ENCODE measurements around the gene CBS.
"Not testable (repeated sequence)": the region's sequence is repeated elsewhere in the genome, so short reads cannot be mapped to it uniquely, and the experiment has no call there.

The CBS gene

GRCh38 chr21:43065991-43066390 lies 9.6 kb downstream of the CBS start:
- H3K27me3 ChIP-seq (ENCODE audit: insufficient read depth, insufficient read length); H3K9me3 ChIP-seq (ENCODE audit: insufficient read depth, low read length); H3K4me3 ChIP-seq (ENCODE audit: insufficient read length, low read depth); H3K36me3 ChIP-seq (ENCODE audit: insufficient read depth, insufficient read length, low read length); DNase-seq (ENCODE audit: low read depth, low spot score); H3K4me1 ChIP-seq (ENCODE audit: insufficient read depth, insufficient read length); H3K9ac ChIP-seq (ENCODE audit: insufficient read length, low read depth): not testable (repeated sequence)

DNA sequence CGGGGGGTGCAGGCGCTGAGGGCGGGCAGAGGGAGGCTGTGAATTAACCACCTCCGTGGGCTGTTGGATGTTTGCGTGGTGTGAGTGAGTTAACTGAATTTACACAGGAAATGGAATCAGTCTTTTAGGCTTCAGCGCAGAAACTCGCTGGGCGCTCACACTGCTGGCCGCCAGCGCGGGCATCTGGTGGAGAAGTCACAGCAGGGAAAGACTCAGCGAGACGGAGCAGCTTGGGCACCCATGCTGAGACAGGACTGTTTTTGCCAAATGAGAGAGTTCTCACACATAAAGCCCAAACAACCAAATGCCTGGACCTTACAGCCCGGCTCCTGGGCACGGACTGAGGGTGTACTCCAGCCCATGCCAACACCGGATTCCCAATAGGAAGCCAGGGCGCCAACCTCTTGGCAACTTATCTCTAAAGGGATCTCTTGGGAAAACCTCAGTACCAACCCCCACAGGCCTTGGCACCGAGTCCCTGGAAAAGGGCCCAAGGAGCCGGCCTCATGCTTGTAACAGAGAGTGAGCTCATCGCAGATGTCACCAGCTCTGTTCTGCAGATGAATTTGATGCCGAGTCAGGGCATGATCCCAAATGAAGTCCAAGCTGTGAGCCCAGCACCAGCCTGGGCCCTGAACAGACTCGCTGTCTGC lies 11.2 kb downstream of the CBS start:
- H3K27me3 ChIP-seq (ENCODE audit: insufficient read depth, insufficient read length); H3K36me3 ChIP-seq (ENCODE audit: insufficient read depth, insufficient read length, low read length); H3K9me3 ChIP-seq (ENCODE audit: insufficient read depth, low read length); H3K4me1 ChIP-seq (ENCODE audit: insufficient read depth, insufficient read length); H3K9ac ChIP-seq (ENCODE audit: insufficient read length, low read depth); DNase-seq (ENCODE audit: low read depth, low spot score); H3K4me3 ChIP-seq (ENCODE audit: insufficient read length, low read depth): not testable (repeated sequence)

DNA sequence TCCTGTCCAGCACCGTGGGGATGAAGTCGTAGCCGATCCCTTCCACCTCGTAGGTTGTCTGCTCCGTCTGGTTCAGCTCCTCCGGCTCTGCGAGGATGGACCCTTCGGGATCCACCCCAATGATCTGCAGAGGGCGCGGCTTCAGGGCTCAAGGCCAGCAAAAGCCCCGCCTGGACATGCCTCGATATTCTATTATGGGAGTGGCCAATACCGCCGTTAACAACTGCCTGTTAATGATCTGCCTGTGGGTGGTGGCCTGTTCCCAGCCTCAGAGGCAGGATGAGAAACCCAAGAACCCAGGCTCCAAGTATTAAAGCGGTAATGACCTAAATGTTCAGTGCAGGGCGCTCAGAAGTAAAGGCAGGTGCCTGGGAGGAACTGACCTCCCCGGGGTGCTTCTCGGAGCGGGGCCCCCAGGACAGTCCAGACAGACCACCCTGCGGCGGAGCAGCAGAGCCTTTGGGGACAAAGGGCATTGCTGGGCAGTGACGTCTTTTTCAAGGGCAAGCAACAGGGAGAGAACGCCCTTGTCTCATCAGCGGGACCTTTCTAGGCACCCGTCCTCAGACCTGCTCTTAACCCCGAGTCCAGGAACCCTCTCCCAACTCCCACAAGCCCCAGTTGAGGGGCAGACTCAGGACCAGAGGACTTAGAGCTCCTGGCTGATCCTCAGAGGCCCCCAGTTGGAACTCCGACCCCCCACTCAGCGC lies 12.5 kb downstream of the CBS start:
- not testable (repeated sequence) for H3K4me3 ChIP-seq (ENCODE audit: insufficient read length, low read depth); H3K9me3 ChIP-seq (ENCODE audit: insufficient read depth, low read length); H3K27me3 ChIP-seq (ENCODE audit: insufficient read depth, insufficient read length); H3K4me1 ChIP-seq (ENCODE audit: insufficient read depth, insufficient read length); H3K36me3 ChIP-seq (ENCODE audit: insufficient read depth, insufficient read length, low read length); H3K9ac ChIP-seq (ENCODE audit: insufficient read length, low read depth); DNase-seq (ENCODE audit: low read depth, low spot score)

DNA sequence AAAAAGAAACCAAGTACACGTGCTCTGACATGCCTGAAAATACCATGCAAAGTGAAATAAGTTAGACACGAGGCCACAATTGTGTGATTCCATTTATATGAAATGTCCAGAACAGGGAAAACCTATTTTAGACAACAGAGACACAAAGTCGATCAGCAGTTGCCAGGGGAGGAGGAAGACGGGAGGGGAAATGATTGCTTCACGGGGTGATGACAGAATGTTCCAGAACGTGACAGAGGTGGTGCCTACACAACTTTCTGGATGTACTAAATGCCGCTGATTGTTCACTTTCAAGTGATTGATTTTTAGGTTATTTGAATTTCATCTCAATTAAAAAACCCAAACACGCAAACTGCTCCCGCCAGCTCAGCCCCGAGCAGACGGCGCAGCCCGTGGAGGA lies 22.5 kb downstream of the CBS start:
- not testable (repeated sequence) for H3K4me1 ChIP-seq (ENCODE audit: insufficient read depth, insufficient read length); H3K36me3 ChIP-seq (ENCODE audit: insufficient read depth, insufficient read length, low read length); H3K4me3 ChIP-seq (ENCODE audit: insufficient read length, low read depth); H3K9me3 ChIP-seq (ENCODE audit: insufficient read depth, low read length); DNase-seq (ENCODE audit: low read depth, low spot score); H3K27me3 ChIP-seq (ENCODE audit: insufficient read depth, insufficient read length); H3K9ac ChIP-seq (ENCODE audit: insufficient read length, low read depth)

GRCh38 chr21:43045876-43046821 lies 29.5 kb downstream of the CBS start:
- H3K4me3 ChIP-seq (ENCODE audit: insufficient read length, low read depth); H3K36me3 ChIP-seq (ENCODE audit: insufficient read depth, insufficient read length, low read length); DNase-seq (ENCODE audit: low read depth, low spot score); H3K27me3 ChIP-seq (ENCODE audit: insufficient read depth, insufficient read length); H3K9me3 ChIP-seq (ENCODE audit: insufficient read depth, low read length); H3K9ac ChIP-seq (ENCODE audit: insufficient read length, low read depth); H3K4me1 ChIP-seq (ENCODE audit: insufficient read depth, insufficient read length): not testable (repeated sequence)

GRCh38 chr21:43045165-43045875 lies 30.3 kb downstream of the CBS start:
- not testable (repeated sequence) for H3K36me3 ChIP-seq (ENCODE audit: insufficient read depth, insufficient read length, low read length); H3K9ac ChIP-seq (ENCODE audit: insufficient read length, low read depth); H3K4me3 ChIP-seq (ENCODE audit: insufficient read length, low read depth); H3K27me3 ChIP-seq (ENCODE audit: insufficient read depth, insufficient read length); DNase-seq (ENCODE audit: low read depth, low spot score); H3K9me3 ChIP-seq (ENCODE audit: insufficient read depth, low read length); H3K4me1 ChIP-seq (ENCODE audit: insufficient read depth, insufficient read length)

- H3K9ac ChIP-seq (ENCODE audit: insufficient read length, low read depth); H3K27me3 ChIP-seq (ENCODE audit: insufficient read depth, insufficient read length); H3K4me1 ChIP-seq (ENCODE audit: insufficient read depth, insufficient read length); H3K9me3 ChIP-seq (ENCODE audit: insufficient read depth, low read length); H3K36me3 ChIP-seq (ENCODE audit: insufficient read depth, insufficient read length, low read length); H3K4me3 ChIP-seq (ENCODE audit: insufficient read length, low read depth); DNase-seq (ENCODE audit: low read depth, low spot score): not testable (repeated sequence)
Measured at GRCh38 chr21:43044547-43044946, 31.1 kb downstream of the CBS start.

- not testable (repeated sequence) for H3K4me1 ChIP-seq (ENCODE audit: insufficient read depth, insufficient read length); H3K4me3 ChIP-seq (ENCODE audit: insufficient read length, low read depth); H3K36me3 ChIP-seq (ENCODE audit: insufficient read depth, insufficient read length, low read length); DNase-seq (ENCODE audit: low read depth, low spot score); H3K9ac ChIP-seq (ENCODE audit: insufficient read length, low read depth); H3K27me3 ChIP-seq (ENCODE audit: insufficient read depth, insufficient read length); H3K9me3 ChIP-seq (ENCODE audit: insufficient read depth, low read length)
Measured at GRCh38 chr21:43043291-43043690, 32.3 kb downstream of the CBS start.

DNA sequence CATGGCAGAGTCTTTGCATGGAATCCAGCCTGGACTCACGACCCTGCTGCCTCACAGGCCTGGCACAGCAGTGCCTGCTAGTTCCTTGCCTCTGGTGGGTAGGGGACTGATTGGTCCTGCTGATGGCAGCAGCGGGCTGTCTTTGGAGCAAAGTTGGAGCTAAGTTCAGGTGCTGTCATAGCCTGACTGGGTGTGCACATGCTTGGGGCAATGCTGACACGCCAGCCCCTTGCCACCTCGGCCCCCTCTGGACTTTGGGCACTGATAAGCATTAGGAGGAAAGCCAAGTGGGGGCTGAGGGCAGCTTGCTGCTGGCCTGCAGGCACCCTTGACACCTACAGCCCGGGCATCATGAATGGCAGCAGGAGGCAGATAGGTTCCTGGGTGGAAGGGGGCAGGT lies 33.5 kb downstream of the CBS start:
- H3K4me3 ChIP-seq (ENCODE audit: insufficient read length, low read depth); H3K4me1 ChIP-seq (ENCODE audit: insufficient read depth, insufficient read length); H3K36me3 ChIP-seq (ENCODE audit: insufficient read depth, insufficient read length, low read length); H3K9me3 ChIP-seq (ENCODE audit: insufficient read depth, low read length); H3K9ac ChIP-seq (ENCODE audit: insufficient read length, low read depth); H3K27me3 ChIP-seq (ENCODE audit: insufficient read depth, insufficient read length); DNase-seq (ENCODE audit: low read depth, low spot score): not testable (repeated sequence)

- H3K9me3 ChIP-seq (ENCODE audit: insufficient read depth, low read length); DNase-seq (ENCODE audit: low read depth, low spot score); H3K4me3 ChIP-seq (ENCODE audit: insufficient read length, low read depth); H3K9ac ChIP-seq (ENCODE audit: insufficient read length, low read depth); H3K4me1 ChIP-seq (ENCODE audit: insufficient read depth, insufficient read length); H3K36me3 ChIP-seq (ENCODE audit: insufficient read depth, insufficient read length, low read length); H3K27me3 ChIP-seq (ENCODE audit: insufficient read depth, insufficient read length): not testable (repeated sequence)
Measured at GRCh38 chr21:43038659-43039044, 37.0 kb downstream of the CBS start.

GRCh38 chr21:43037918-43038658 lies 37.5 kb downstream of the CBS start:
- not testable (repeated sequence) for H3K36me3 ChIP-seq (ENCODE audit: insufficient read depth, insufficient read length, low read length); H3K27me3 ChIP-seq (ENCODE audit: insufficient read depth, insufficient read length); H3K4me3 ChIP-seq (ENCODE audit: insufficient read length, low read depth); H3K9ac ChIP-seq (ENCODE audit: insufficient read length, low read depth); H3K9me3 ChIP-seq (ENCODE audit: insufficient read depth, low read length); H3K4me1 ChIP-seq (ENCODE audit: insufficient read depth, insufficient read length); DNase-seq (ENCODE audit: low read depth, low spot score)
